K562 (cell line): ENCODE results near the gene IL6ST. TPM values are rescaled to one million over a fixed set of nuclear protein-coding genes. Genes with fewer than 3 reads are reported as not detected.
A peak's percentile ranks its signal among the peaks of the same experiment; 100 is the strongest.

Source experiments
- BDP1 ChIP-seq: IDR thresholded peaks from 3 replicates; pipeline ENCODE4 v1.6.1; 2011; ENCODE audit not compliant: insufficient read length, insufficient read depth
- CCAR2 ChIP-seq: fragments of 200-400 bp; formaldehyde crosslinking; IDR thresholded peaks from 2 replicates; pipeline ENCODE4 v1.6.1; 2017; ENCODE audit warnings: mild to moderate bottlenecking, low read depth, low read length
- CEBPB ChIP-seq: fragments of 450-650 bp; IDR thresholded peaks from 2 replicates; pipeline ENCODE4 v1.6.1; 2016; ENCODE audit warnings: missing genetic modification characterization, missing compliant biosample characterization
- CTCFL ChIP-seq: IDR thresholded peaks from 2 replicates; pipeline ENCODE4 v1.6.1; 2011; ENCODE audit warnings: borderline replicate concordance, low read depth, mild to moderate bottlenecking, moderate library complexity, low read length; ENCODE audit not compliant: insufficient read depth, poor library complexity, severe bottlenecking
- E2F3 ChIP-seq: fragments of 250-450 bp; sonication (Bioruptor Pico); IDR thresholded peaks from 2 replicates; pipeline ENCODE4 v1.4.0; 2020; ENCODE audit warnings: mild to moderate bottlenecking
- NFE2 ChIP-seq: IDR thresholded peaks from 2 replicates; pipeline ENCODE4 v1.6.1; 2014; ENCODE audit warnings: antibody characterized with exemption, low read depth
- NFIC ChIP-seq: fragments of 450-650 bp; IDR thresholded peaks from 2 replicates; pipeline ENCODE4 v1.6.1; 2017; ENCODE audit warnings: mild to moderate bottlenecking, inconsistent platforms
- NR2C2 ChIP-seq, 2 experiments: fragments of 200-800 bp in 1 of 2; sonication (Bioruptor generic) in 1 of 2; sonication (generic) in 1 of 2; formaldehyde crosslinking in 1 of 2; IDR thresholded peaks; 2 replicates each; pipeline versions ENCODE4 v1.6.1 to v1.8.0; 2016 to 2022; ENCODE audit warnings: mild to moderate bottlenecking in 1 of 2, missing compliant biosample characterization in 1 of 2, missing genetic modification characterization in 1 of 2, missing genetic modification reagents in 1 of 2
- TARDBP ChIP-seq: fragments of 450-650 bp; IDR thresholded peaks from 2 replicates; pipeline ENCODE4 v1.6.1; 2016
- ZC3H4 ChIP-seq: sonication (generic); formaldehyde crosslinking; IDR thresholded peaks from 2 replicates; pipeline ENCODE4 v1.9.0; 2021; ENCODE audit warnings: missing genetic modification reagents, borderline replicate concordance
- ZNF263 ChIP-seq: sonication (generic); formaldehyde crosslinking; IDR thresholded peaks from 2 replicates; pipeline ENCODE4 v1.8.0; 2022; ENCODE audit warnings: mild to moderate bottlenecking, missing genetic modification reagents, borderline replicate concordance
- ZNF583 ChIP-seq: fragments of 250-450 bp; sonication (Bioruptor Pico); IDR thresholded peaks from 2 replicates; pipeline ENCODE4 v1.4.0; 2020
- polyA plus RNA-seq, 8 experiments: library from polyadenylated mRNA; depleted of rRNA in 4 of 8; stranded (reverse) in 5 of 8; unstranded in 3 of 8; fragments of >200 nt; fragmentation: Nextera tagmentation in 2 of 8; fragmentation: Illumina TruSeq in 1 of 8; extraction: Ambion mirVana in 2 of 8; extraction: Trizol in 1 of 8; gene quantifications; 2 replicates each; pipeline versions ENCODE4 v1.2.1 to v1.2.3, GENCODE V29; 2011 to 2014; ENCODE audit warnings: inconsistent platforms in 1 of 8, missing spikeins in 1 of 8
- total RNA-seq, 7 experiments: library from RNA; depleted of rRNA in 6 of 7; stranded (reverse); fragments of >200 nt in 6 of 7; fragmentation: Illumina TruSeq in 2 of 7; extraction: Trizol in 2 of 7; gene quantifications; 2 replicates each; pipeline versions ENCODE4 v1.2.1 to v1.2.3, GENCODE V29; 2011 to 2021; ENCODE audit warnings: low replicate concordance in 1 of 7
- TF ChIP-seq, protein P1 (sequence below): fragments of 250-450 bp; sonication (Bioruptor Pico); IDR thresholded peaks from 2 replicates; pipeline ENCODE4 v1.4.0; 2020; ENCODE audit warnings: borderline replicate concordance
- TF ChIP-seq, protein P2 (sequence below): fragments of 450-650 bp; IDR thresholded peaks from 2 replicates; pipeline ENCODE4 v1.6.1; 2016; ENCODE audit warnings: low read depth, mild to moderate bottlenecking, moderate library complexity
- TF ChIP-seq, protein P3 (sequence below), 2 experiments: fragments of 450-650 bp in 1 of 2; IDR thresholded peaks; 2 replicates each; pipeline ENCODE4 v1.6.1; 2011 to 2017; ENCODE audit warnings: low read depth in 2 of 2, antibody characterized with exemption in 1 of 2, borderline replicate concordance in 1 of 2, low read length in 1 of 2, mild to moderate bottlenecking in 1 of 2, mixed read lengths in 1 of 2; ENCODE audit not compliant: control insufficient read depth in 1 of 2
- TF ChIP-seq, protein P4 (sequence below), 3 experiments: fragments of 200-800 bp in 1 of 3; fragments of 250-450 bp in 1 of 3; fragments of 450-650 bp in 1 of 3; sonication (Bioruptor Pico) in 1 of 3; sonication (Bioruptor generic) in 1 of 3; formaldehyde crosslinking in 1 of 3; IDR thresholded peaks; 2 replicates each; pipeline versions ENCODE4 v1.6.1 to v1.8.0; 2016 to 2022; ENCODE audit warnings: mild to moderate bottlenecking in 2 of 3, missing genetic modification characterization in 2 of 3, missing compliant biosample characterization in 1 of 3, moderate library complexity in 1 of 3

IL6ST gene
- total and polyA plus RNA-seq, 9 of the 15 experiments (the other 6 are each of a cell fraction or from before 2014, with no cell fraction given): 2.0 to 27.0 (median 7.9) TPM

GRCh38 chr5:55994495-55994997, at the start of gene IL6ST (continued):
- TF ChIP-seq, protein P1, sequence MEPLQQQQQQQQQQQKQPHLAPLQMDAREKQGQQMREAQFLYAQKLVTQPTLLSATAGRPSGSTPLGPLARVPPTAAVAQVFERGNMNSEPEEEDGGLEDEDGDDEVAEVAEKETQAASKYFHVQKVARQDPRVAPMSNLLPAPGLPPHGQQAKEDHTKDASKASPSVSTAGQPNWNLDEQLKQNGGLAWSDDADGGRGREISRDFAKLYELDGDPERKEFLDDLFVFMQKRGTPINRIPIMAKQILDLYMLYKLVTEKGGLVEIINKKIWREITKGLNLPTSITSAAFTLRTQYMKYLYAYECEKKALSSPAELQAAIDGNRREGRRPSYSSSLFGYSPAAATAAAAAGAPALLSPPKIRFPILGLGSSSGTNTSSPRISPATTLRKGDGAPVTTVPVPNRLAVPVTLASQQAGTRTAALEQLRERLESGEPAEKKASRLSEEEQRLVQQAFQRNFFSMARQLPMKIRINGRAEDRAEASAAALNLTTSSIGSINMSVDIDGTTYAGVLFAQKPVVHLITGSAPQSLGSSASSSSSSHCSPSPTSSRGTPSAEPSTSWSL (CRISPR knock-in tag): no peak
- TF ChIP-seq ZNF583 (CRISPR knock-in tag): no peak
- TF ChIP-seq CTCFL: peak; percentile 10
- TF ChIP-seq, protein P2, sequence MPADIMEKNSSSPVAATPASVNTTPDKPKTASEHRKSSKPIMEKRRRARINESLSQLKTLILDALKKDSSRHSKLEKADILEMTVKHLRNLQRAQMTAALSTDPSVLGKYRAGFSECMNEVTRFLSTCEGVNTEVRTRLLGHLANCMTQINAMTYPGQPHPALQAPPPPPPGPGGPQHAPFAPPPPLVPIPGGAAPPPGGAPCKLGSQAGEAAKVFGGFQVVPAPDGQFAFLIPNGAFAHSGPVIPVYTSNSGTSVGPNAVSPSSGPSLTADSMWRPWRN: 0 out of 2 replicates have a peak, but pooled peaks have one; percentile 27
- TF ChIP-seq NFIC: peak; percentile 53; the same call in 1 of the 2 replicates
- no peak for TF ChIP-seq CCAR2
- TF ChIP-seq, protein P3, sequence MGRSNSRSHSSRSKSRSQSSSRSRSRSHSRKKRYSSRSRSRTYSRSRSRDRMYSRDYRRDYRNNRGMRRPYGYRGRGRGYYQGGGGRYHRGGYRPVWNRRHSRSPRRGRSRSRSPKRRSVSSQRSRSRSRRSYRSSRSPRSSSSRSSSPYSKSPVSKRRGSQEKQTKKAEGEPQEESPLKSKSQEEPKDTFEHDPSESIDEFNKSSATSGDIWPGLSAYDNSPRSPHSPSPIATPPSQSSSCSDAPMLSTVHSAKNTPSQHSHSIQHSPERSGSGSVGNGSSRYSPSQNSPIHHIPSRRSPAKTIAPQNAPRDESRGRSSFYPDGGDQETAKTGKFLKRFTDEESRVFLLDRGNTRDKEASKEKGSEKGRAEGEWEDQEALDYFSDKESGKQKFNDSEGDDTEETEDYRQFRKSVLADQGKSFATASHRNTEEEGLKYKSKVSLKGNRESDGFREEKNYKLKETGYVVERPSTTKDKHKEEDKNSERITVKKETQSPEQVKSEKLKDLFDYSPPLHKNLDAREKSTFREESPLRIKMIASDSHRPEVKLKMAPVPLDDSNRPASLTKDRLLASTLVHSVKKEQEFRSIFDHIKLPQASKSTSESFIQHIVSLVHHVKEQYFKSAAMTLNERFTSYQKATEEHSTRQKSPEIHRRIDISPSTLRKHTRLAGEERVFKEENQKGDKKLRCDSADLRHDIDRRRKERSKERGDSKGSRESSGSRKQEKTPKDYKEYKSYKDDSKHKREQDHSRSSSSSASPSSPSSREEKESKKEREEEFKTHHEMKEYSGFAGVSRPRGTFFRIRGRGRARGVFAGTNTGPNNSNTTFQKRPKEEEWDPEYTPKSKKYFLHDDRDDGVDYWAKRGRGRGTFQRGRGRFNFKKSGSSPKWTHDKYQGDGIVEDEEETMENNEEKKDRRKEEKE (IDR thresholded peaks at IDR 0.05; ENCODE audit: borderline replicate concordance in 1 of 2, control insufficient read depth in 1 of 2, low read depth in 2 of 2, low read length in 1 of 2): no peak
- TF ChIP-seq ZC3H4 (CRISPR knock-in tag): peak; percentile 70; the same call in 1 of the 2 replicates
- TF ChIP-seq ZNF263 (CRISPR knock-in tag): no peak; the same call in 1 of the 2 replicates
- TF ChIP-seq BDP1: no peak
- TF ChIP-seq NFE2: no peak
- no peak; the same call in 1 of the 2 replicates for TF ChIP-seq NR2C2 (CRISPR knock-in tag; IDR thresholded peaks at IDR 0.05)
- no peak for TF ChIP-seq NR2C2 (tag; IDR thresholded peaks at IDR 0.05)
- TF ChIP-seq, protein P4, sequence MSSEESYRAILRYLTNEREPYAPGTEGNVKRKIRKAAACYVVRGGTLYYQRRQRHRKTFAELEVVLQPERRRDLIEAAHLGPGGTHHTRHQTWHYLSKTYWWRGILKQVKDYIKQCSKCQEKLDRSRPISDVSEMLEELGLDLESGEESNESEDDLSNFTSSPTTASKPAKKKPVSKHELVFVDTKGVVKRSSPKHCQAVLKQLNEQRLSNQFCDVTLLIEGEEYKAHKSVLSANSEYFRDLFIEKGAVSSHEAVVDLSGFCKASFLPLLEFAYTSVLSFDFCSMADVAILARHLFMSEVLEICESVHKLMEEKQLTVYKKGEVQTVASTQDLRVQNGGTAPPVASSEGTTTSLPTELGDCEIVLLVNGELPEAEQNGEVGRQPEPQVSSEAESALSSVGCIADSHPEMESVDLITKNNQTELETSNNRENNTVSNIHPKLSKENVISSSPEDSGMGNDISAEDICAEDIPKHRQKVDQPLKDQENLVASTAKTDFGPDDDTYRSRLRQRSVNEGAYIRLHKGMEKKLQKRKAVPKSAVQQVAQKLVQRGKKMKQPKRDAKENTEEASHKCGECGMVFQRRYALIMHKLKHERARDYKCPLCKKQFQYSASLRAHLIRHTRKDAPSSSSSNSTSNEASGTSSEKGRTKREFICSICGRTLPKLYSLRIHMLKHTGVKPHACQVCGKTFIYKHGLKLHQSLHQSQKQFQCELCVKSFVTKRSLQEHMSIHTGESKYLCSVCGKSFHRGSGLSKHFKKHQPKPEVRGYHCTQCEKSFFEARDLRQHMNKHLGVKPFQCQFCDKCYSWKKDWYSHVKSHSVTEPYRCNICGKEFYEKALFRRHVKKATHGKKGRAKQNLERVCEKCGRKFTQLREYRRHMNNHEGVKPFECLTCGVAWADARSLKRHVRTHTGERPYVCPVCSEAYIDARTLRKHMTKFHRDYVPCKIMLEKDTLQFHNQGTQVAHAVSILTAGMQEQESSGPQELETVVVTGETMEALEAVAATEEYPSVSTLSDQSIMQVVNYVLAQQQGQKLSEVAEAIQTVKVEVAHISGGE (CRISPR knock-in tag; IDR thresholded peaks at IDR 0.05): no peak; a peak in 1 of 6 replicates
- no peak for TF ChIP-seq E2F3 (CRISPR knock-in tag)
- no peak for TF ChIP-seq CEBPB (tag)
- TF ChIP-seq TARDBP: no peak
